HCT116 (cell line): ENCODE results near the gene RNF113A. TPM values are rescaled to one million over a fixed set of nuclear protein-coding genes. Genes with fewer than 3 reads are reported as not detected.
"Not testable (repeated sequence)": the region's sequence is repeated elsewhere in the genome, so short reads cannot be mapped to it uniquely, and the experiment has no call there.

Experiments used
- ATAC-seq: fragments of 200-7000 bp; cut with Tn5 transposase; 2 replicates; pipeline ENCODE4 v1.9.1; 2020; ENCODE audit warnings: mild to moderate bottlenecking, moderate library complexity
- BruUV-seq: library from RNA; stranded (reverse); fragments of 400-500 nt; replicated peaks from 2 replicates; lab custom pipeline; 2021; lab: Mats Ljungman, UMichigan
- CTCF ChIA-PET: fragments of 300-600 bp; sonication (Branson Sonifier 250); formaldehyde crosslinking; loops from one replicate; lab custom pipeline; 2021; ENCODE audit warnings: antibody characterized with exemption; lab: Charles Lee
- POLR2A ChIA-PET: fragments of 300-600, 350-600 bp; sonication (Branson Sonifier 250); formaldehyde crosslinking; loops from one replicate; lab custom pipeline; 2021; ENCODE audit warnings: antibody characterized with exemption; lab: Charles Lee
- RAD21 ChIA-PET, 2 experiments: fragments of 300-600 bp; sonication (Branson Sonifier 250); formaldehyde crosslinking; loops; one replicate each; lab custom pipeline; 2023; ENCODE audit warnings: low total read pairs in 2 of 2; ENCODE audit not compliant: uncharacterized antibody in 2 of 2, unreplicated experiment in 2 of 2, low non-redundant PET in 1 of 2; lab: Charles Lee
- DNase-seq: peaks from one replicate; pipeline ENCODE4 v3.0.0-alpha.2; 2010; ENCODE audit warnings: low read depth, low spot score
- H2AFZ ChIP-seq: fragments of 200-600 bp; shearing (Covaris generic), sonication (generic); 2 replicates; pipeline ENCODE4 v1.6.1; 2017; ENCODE audit warnings: low read depth, mixed run types, mixed read lengths, antibody characterized with exemption, low read length; ENCODE audit not compliant: poor library complexity, severe bottlenecking
- H3K27ac ChIP-seq: 2 replicates; pipeline ENCODE4 v1.5.1; 2012; ENCODE audit warnings: low read depth, low read length
- H3K27me3 ChIP-seq: fragments of 200-600 bp; sonication (generic); 2 replicates; pipeline ENCODE4 v1.6.1; 2016; ENCODE audit warnings: mixed run types, low read length, mixed read lengths; ENCODE audit not compliant: insufficient read depth
- H3K36me3 ChIP-seq, 2 experiments: fragments of 200-500 bp in 1 of 2; fragments of 200-600 bp in 1 of 2; sonication (Bioruptor generic) in 1 of 2; sonication (generic) in 1 of 2; 2 replicates each; pipeline versions ENCODE4 v1.5.1 to v1.6.1; 2014 to 2016; ENCODE audit warnings: low read length in 2 of 2, inconsistent platforms in 1 of 2, mixed read lengths in 1 of 2, mixed run types in 1 of 2; ENCODE audit not compliant: insufficient read depth in 2 of 2, control insufficient read depth in 1 of 2
- H3K4me1 ChIP-seq, 2 experiments: fragments of 200-600 bp in 1 of 2; sonication (generic) in 1 of 2; 2 replicates each; pipeline versions ENCODE4 v1.5.1 to v1.6.1; 2012 to 2017; ENCODE audit warnings: low read length in 2 of 2, inconsistent platforms in 1 of 2, mild to moderate bottlenecking in 1 of 2, mixed read lengths in 1 of 2, mixed run types in 1 of 2, moderate library complexity in 1 of 2; ENCODE audit not compliant: insufficient read depth in 2 of 2, control insufficient read depth in 1 of 2
- H3K4me2 ChIP-seq: fragments of 200-600 bp; sonication (generic); 2 replicates; pipeline ENCODE4 v1.6.1; 2017; ENCODE audit warnings: mixed run types, low read length, mixed read lengths
- H3K4me3 ChIP-seq, 2 experiments: fragments of 200-600 bp in 1 of 2; sonication (generic) in 1 of 2; replicated peaks in 1 of 2; 2 replicates each; pipeline ENCODE4 v1.5.1; 2011 to 2016; ENCODE audit warnings: low read length in 2 of 2, control low read depth in 1 of 2, low read depth in 1 of 2, mild to moderate bottlenecking in 1 of 2, mixed read lengths in 1 of 2, mixed run types in 1 of 2
- H3K79me2 ChIP-seq: fragments of 200-600 bp; sonication (generic); 2 replicates; pipeline ENCODE4 v1.6.1; 2017; ENCODE audit warnings: mild to moderate bottlenecking, mixed run types, low read length, moderate library complexity, mixed read lengths; ENCODE audit not compliant: insufficient read depth
- H3K9ac ChIP-seq: fragments of 200-600 bp; sonication (generic); 2 replicates; pipeline ENCODE4 v1.6.1; 2016; ENCODE audit warnings: low read length, mixed read lengths
- H3K9me2 ChIP-seq: fragments of 200-600 bp; sonication (generic), shearing (Covaris generic); 2 replicates; pipeline ENCODE4 v1.6.1; 2017; ENCODE audit warnings: mixed run types, mild to moderate bottlenecking, moderate library complexity; ENCODE audit not compliant: insufficient read depth
- H3K9me3 ChIP-seq, 2 experiments: fragments of 200-500 bp in 1 of 2; fragments of 200-600 bp in 1 of 2; sonication (Bioruptor generic) in 1 of 2; sonication (generic) in 1 of 2; 2 replicates each; pipeline ENCODE4 v1.6.1; 2014 to 2017; ENCODE audit warnings: low read length in 2 of 2, mixed read lengths in 2 of 2, inconsistent platforms in 1 of 2, low read depth in 1 of 2, mild to moderate bottlenecking in 1 of 2, mixed run types in 1 of 2, moderate library complexity in 1 of 2; ENCODE audit not compliant: control insufficient read depth in 1 of 2, insufficient read depth in 1 of 2
- H4K20me1 ChIP-seq: fragments of 200-600 bp; sonication (generic), shearing (Covaris generic); 2 replicates; pipeline ENCODE4 v1.6.1; 2017; ENCODE audit warnings: mixed run types, mild to moderate bottlenecking, moderate library complexity; ENCODE audit not compliant: insufficient read depth
- CEBPB ChIP-seq: IDR thresholded peaks from 2 replicates; pipeline ENCODE4 v1.6.1; 2012; ENCODE audit warnings: low read depth
- FOSL1 ChIP-seq: IDR thresholded peaks from 2 replicates; pipeline ENCODE4 v1.6.1; 2012; ENCODE audit warnings: low read depth
- POLR2AphosphoS5 ChIP-seq: IDR thresholded peaks from 2 replicates; pipeline ENCODE4 v1.6.1; 2011; ENCODE audit warnings: mild to moderate bottlenecking, low read depth, low read length, moderate library complexity
- SIN3A ChIP-seq: IDR thresholded peaks from 2 replicates; pipeline ENCODE4 v1.6.1; 2012; ENCODE audit warnings: low read depth
- SRF ChIP-seq: IDR thresholded peaks from 2 replicates; pipeline ENCODE4 v1.6.1; 2012; ENCODE audit warnings: low read depth
- YY1 ChIP-seq: IDR thresholded peaks from 2 replicates; pipeline ENCODE4 v1.6.1; 2011; ENCODE audit warnings: low read length, low read depth, moderate library complexity, mild to moderate bottlenecking; ENCODE audit not compliant: insufficient replicate concordance; ENCODE audit errors: extremely low read depth
- ZFX ChIP-seq: fragments of 450-650 bp; IDR thresholded peaks from 2 replicates; pipeline ENCODE4 v1.6.1; 2017
- intact Hi-C: fragments of 100-400 bp; cut with micrococcal nuclease; formaldehyde crosslinking; loops from 2 replicates; pipeline ENCODE4 v1.10.0; 2022
- total RNA-seq: library from RNA; stranded (reverse); gene quantifications from one replicate; pipeline ENCODE4 v1.2.1, GENCODE V29; 2021; ENCODE audit not compliant: unreplicated experiment

The RNF113A gene
- total RNA-seq, 1 experiment from 2014 or later, result 8.1 TPM

DNA sequence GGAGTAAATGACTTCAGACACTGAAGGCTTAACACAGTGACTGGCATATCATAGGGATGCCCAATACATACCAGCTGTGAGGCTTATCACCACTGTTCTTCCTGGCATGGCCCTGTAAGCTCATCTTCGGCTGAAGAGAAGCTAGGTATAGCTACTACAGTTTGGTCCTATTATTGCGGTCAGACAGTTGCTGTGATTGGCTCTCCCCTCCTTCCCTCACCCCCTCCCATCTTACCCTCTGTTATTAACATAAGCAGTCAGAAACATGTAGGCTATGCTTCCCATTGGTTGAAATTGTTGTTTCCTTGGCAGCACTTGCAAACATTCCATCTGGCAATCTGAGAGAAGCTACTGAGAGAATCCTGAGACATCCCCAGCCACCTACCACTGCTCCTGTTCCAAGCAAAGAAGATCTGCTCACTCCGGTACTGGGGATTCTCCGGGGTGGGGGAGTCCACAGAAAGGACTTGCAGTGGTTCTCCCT, 24.4 kb upstream of the RNF113A start, which contains the start of gene AKAP14:
TSS of gene AKAP14 (plus strand) at position 51 of the 484 bp plus-strand sequence. CDS start 7,331 bp downstream, outside the sequence.
- no peak for DNase-seq
- Histone ChIP-seq H3K9me3 (no peaks in the 10 kb centered on the region), H3K27ac (no peak within 1 kb of the TSS), H3K4me2 (no peak within 1 kb of the TSS), H2AFZ (no peak within 1 kb of the TSS), H3K79me2 (no peaks in the 10 kb centered on the region), H4K20me1 (no peaks in the 10 kb centered on the region), H3K9ac (no peak within 1 kb of the TSS), H3K27me3 (no peaks in the 10 kb centered on the region), H3K36me3 (no peaks in the 10 kb centered on the region), H3K4me3 (no peak within 1 kb of the TSS), H3K4me1 (no peaks in the 10 kb centered on the region), H3K9me2 (no peaks in the 10 kb centered on the region)
- ATAC-seq, result no peak
- TF ChIP-seq FOSL1 (no peak), CEBPB (no peak), YY1 (no peak), ZFX (no peak), POLR2AphosphoS5 (no peak), SIN3A (no peak), SRF (no peak)
- no TSS peak for BruUV-seq
- CTCF ChIA-PET, result interaction anchor here (1.0 kb wide), 1 partner anchor 8 kb away, joined by 3 read pairs; no protein-coding TSS in a partner anchor
- POLR2A ChIA-PET, result no interaction called here
- RAD21 ChIA-PET, result no interaction called here
- intact Hi-C loops, result no loop called here

DNA sequence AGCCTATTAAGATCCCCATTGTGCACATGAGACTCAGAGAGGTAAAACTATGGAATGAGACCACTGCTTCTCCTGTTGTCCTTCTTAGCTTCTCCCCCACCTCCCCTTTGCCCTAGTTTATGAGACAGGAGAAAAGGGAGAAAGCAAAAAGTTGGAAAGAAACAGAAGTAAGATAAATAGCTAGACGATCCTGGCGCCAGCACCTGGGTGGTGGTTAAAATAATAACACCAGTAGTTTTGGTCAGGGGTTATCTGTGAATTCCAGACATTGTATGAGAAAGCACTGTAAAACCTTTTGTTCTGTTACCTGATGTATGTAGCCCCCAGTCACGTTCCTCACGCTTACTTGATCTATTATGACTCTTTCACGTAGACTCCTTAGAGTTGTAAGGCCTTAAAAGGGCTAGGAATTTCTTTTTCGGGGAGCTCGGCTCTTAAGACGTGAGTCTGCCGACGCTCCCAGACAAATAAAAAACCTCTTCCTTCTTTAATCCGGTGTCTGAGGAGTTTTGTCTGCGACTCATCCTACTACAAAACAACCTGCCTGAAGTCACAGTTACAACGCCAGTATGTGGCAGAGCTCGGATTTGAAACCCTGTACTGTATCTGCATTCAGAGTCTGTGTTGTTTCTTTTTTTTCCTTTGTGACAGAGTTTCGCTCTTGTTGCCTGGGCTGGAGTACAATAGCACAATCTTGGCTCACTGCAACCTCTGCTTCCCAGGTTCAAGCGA, 20.6 kb upstream of the RNF113A start:
- POLR2A ChIA-PET, result interaction anchor here (0.8 to 1.6 kb wide), 2 partner anchors 39 to 123 kb away, joined by 3 read pairs; partner anchors contain the start of gene UPF3B
- H3K9ac ChIP-seq, H3K79me2 ChIP-seq, RAD21 ChIA-PET, intact Hi-C loops, DNase-seq, H3K9me2 ChIP-seq, H3K4me2 ChIP-seq, ATAC-seq, CTCF ChIA-PET, H3K9me3 ChIP-seq, H4K20me1 ChIP-seq, H3K4me1 ChIP-seq, H3K36me3 ChIP-seq, H2AFZ ChIP-seq, H3K27ac ChIP-seq, H3K27me3 ChIP-seq, BruUV-seq, H3K4me3 ChIP-seq: not testable (repeated sequence)

DNA sequence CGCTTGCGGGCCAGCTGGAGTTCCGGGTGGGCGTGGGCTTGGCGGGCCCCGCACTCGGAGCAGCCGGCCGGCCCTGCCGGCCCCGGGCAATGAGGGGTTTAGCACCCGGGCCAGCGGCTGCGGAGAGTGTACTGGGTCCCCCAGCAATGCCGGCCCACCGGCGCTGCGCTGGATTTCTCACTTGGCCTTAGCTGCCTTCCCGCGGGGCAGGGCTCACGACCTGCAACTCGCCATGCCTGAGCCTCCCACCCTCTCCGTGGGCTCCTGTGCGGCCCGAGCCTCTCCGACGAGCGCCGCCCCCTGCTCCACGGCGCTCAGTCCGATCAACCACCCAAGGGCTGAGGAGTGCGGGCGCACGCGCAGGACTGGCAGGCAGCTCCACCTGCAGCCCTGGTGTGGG, 19.1 kb upstream of the RNF113A start:
- H3K4me2 ChIP-seq, H3K9me3 ChIP-seq, H3K4me1 ChIP-seq, H3K79me2 ChIP-seq, H3K27me3 ChIP-seq, CTCF ChIA-PET, H3K9ac ChIP-seq, H3K27ac ChIP-seq, intact Hi-C loops, DNase-seq, H3K9me2 ChIP-seq, H3K36me3 ChIP-seq, H2AFZ ChIP-seq, H3K4me3 ChIP-seq, H4K20me1 ChIP-seq, ATAC-seq, RAD21 ChIA-PET, BruUV-seq: not testable (repeated sequence)
- POLR2A ChIA-PET, result interaction anchor here (1.6 kb wide), 1 partner anchor 38 kb away, joined by 3 read pairs; the partner anchor contains the start of gene UPF3B
